IPS DF 4.7 (cell line): Measurements from ENCODE around the gene PFKFB2.

Experiments
- DNase-seq: peaks from one replicate; pipeline ENCODE4 v3.0.0-alpha.2; 2013; ENCODE audit warnings: low spot score; ENCODE audit errors: extremely low read depth

Gene PFKFB2

DNA sequence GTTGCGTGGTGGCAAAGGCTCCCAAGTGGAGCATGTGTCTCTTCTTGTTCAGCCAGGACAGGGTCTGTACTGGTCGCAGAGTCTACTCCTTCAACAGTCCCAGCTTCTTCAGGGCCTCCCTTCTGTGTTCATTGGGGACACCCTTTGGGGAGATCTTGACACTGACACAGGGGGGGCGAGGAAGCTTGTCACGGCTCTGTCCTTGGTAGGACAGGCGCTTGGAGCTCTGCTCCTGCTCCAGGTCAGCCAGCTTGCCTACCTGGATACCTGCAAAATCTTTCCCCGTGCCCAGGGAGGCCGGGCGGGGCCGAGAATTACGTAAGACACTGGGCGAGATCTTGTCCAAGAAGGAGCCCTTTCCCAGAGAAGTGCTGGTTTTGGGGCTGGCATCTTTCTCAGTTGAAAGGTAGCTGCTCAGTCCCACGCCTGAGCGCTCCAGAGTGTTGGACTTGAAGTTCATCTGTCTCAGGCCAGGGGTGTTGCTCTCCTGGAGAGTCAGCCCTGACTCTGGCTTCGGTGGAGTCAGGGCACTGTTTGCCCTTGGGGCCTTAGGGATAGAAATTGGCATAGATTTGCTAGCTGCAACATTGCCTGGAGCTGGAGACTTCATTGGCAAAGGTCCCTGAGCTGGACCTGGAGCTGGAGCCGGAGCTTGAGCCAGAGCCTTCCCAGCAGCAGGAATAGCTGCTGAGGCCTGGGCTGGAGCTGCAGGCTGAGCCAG is 31.0 kb upstream of the PFKFB2 start:
- no peak for DNase-seq

DNA sequence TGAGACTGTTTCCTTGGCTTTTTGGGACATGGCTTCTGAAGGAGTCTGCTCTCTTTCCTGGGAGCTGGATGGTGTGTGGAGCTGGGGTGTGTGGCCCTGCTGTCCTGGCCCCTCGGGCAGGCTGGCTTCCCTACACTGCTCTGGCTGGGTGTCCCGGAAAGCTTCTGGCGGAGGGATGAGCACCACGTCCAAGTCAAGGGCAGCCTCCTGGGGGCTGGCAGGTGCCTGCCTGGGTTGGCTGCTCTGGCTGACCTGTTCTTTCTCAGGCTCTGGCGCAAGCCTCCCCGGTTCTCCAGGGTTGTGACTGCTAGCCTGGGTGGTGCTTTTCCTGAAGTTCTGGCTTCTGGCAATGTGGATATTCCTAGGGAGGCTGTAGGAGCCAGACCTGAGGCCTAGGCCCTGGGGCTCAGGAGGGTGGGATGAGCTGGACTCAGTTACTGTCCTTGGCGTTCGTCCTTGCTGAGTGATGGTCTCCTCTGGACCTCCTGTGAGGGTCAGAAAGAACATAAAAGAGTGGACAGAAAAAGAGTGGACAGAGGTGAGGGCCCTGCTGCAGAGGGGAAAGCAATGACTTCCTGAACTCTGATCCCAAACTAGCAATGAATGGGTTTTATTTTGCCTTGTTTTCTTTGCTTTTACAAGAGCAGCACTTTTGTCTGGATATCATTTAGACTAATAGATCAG is 29.9 kb upstream of the PFKFB2 start:
- DNase-seq: no peak

DNA sequence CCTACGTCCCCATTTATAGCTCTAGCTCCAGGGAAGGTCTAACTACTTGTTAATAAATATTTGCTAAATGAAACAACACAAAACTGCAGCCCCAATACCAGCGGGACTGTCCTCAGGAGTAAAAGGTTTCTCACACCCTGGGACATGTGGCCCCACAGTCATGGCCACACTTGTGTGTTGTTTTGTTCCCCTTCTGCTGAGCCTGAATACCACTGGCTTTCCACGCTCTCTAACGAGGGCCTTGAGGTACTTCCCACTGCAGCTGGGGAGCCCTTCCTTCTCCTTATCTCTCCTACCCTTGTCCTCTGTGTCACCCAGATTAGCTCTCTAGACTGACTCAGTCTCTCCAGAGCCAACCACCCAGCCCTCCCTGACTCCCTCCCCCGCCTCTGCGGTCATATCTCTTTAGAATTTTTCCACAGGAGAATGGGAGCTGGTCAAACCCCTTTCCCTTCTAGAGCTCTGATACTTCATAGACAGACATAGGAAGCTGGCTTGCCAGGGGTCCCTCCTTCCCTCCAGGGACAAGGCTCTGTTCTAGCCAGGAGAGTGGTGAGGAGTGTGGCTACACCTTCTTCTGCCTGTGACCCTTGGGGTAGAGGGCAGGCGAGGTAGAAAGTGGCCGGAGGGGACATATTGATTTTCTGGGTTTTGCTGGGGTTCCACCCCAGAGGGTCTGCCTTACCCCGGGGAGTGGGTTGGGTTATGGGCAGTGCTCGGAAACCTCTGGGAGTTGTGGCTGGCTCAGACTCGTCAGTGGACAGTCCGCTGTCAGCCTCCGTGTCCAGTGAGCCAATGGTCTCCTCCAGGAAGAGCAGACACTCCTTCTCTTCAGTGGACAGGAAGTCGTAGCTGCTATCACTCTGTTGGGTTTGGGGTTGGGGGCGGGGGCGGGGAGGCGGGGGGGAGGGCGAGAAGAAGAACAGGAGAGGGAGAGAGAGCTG is 28.6 kb upstream of the PFKFB2 start:
- no peak for DNase-seq

DNA sequence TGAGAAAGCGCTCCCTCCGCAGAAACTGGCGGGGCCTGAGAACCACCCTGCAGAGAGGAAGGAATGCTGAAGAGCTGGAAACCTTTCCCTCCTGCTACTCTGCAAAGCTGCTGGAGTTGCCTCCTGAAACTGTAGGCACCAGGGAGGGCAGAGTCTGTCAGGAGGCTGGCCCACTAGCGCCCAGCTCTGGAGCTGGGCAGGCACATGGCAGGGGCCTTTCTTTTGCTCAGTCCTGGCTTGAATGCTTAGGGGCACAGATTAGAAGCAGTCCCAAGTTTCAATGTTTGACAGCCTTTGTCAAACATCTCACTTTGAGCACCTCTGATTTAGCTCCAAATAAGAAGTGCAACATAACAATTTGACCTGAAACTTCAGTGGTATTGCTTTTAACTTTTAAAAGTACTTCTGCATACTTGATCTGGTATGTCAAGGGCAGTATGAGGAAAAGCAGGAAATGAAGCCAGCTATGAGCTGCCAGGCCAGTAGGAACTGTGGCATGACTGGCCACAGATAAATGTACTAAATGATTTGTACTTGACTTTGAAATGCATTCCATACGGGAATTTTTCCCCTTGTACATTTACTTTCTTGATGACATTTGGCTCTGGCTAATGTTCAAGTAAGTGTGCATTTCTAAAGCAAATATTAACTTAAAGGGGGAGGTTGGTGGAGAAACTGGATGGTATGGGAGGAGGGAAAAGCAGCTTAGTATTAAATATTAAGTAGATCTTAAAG is 27.8 kb upstream of the PFKFB2 start:
- no peak for DNase-seq

DNA sequence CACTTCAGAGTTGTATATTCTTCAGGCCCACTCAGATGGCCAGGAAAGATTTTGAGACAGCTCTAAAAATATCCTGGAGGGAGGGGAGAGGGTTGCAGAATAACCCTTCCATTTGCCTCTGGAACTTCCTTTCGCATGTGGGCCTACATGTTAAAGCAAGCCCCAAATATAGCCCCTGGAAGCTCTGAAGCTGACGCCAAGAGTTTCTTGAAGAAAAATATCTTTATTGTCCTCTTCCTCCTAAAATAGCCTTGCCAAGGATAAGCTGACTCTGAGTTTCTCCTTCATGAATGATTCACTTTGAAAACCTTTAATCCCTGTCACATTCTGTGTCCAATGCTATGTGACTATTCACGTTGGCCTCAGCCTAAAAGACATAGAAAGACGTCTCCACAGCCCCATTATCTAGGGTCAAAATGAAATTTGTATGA is 27.0 kb upstream of the PFKFB2 start:
- DNase-seq: no peak

DNA sequence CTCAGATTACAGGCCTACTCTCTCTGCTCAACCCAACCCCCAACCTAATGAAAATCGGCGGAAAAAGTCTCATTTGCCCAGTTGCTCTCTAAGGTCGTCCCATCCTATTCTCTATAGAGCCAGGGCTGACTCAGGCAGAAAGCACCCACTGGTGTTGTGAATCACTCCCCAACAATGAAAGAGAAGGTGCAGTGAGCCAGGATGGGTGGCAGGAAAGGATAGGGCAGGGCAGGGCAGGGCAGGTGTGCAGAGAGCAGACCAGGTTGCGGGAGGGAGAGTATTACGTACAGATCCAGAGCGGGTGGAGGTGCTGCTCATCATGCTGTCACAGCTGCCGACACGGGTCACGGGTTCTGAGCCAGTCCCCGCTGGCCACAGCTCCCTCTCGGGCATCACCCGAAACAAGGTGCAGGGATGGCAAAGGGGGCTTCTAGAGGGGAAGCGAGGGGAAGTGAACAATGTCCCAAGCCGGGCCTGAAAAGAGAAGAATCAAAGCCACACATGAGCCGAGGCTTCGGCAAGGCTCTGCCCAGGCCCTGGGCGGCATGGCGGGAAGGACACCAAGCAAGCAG is 25.8 kb upstream of the PFKFB2 start:
- no peak for DNase-seq

DNA sequence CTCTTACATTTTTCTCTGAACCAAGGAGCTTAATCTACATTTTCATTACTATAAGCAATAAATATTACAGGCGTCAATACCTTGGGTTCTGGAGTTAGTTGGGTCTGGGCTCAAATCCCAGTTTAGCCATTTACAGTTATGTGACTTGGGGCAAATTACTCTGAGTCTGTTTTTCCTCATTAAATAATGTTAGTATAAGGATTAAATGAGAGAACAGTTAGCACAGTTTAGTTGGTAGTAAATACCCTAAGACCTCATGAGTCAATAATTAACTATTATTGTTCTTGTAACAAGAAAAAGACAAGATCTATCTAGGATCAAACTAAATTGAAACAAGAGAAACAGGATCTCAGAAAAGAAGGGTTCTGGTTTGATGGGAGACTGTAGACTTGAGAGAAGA is 25.2 kb upstream of the PFKFB2 start:
- no peak for DNase-seq

- DNase-seq: no peak
Observed at GRCh38 chr1:207028884-207029650, 24.0 kb upstream of the PFKFB2 start.

DNA sequence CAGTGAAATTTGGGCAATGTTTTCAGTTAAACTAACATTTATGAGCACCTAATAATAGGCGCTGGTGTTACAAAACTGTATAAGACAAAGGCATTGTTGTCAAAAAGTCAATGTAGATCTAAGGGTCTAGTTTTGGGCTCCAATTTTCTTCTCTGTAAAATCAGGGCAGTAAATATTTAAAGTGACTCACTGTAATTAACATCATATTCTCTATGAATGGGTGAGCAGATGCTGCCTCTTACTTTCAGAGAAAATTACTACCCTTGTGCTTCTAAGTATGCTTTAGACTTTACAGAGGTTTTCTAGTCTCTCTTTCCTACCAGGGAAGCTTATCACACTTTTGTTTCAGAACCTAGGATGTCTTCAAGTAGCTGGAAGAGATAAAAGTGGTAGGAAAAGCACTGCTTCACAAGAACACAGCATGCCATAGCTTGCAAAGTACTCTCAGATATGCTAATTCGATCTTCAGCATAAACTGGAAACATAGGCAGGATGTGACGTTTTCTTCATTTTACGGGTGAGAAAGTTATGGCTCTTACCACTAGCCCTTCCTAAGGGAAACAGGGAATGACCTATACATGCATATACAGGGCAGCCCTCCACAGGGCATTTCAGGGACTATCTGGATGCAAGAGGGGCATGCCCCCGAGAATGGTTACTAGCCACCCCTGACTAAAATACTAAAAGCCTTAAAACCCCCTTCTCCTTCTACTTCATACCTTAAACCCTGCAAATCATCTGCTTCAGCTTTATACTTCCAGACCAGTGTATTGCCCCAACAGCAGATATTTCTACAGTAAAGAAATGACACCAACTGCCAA is 23.2 kb upstream of the PFKFB2 start:
- DNase-seq: no peak

DNA sequence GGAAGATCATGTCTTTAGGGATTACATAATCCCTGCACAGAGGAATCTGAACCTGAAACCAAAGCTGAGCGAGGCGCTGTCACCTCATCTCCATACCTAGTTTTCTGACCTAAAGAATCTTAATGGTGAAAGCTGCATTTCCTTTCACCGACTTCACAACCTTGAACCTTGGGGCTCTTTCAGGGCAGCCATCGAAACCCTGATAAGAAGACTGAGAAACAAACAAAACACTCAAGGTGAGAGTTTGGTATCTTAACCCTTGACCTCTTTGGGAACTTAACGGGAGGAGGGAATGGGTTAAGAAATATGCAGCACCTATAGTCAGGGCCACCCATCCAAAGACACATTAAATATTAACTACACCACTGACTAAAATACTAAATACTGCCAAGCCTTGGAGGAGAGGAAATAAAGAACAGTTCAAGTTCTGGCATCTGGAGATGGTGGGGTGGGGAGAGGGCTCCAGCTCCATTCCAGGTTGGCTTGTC is 22.5 kb upstream of the PFKFB2 start:
- DNase-seq: no peak

DNA sequence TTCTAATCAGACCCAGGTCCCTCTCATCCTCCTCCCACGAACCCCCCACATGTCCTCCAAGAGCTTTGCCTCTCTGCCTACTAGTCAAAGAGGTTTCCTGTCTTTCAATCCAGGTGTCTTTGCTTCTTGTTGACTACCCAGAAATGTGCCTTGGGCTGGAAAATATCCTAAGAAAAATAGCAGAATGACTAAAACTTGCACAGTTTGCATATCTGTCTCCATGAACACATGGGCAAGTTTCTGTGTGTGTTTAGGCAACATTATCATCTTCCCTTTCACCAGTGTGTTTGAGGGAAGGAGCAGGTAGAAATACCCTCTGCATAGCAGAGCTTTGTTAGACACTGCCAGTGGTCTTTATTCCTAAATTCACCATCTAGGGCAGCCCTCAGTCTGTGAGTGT is 22.1 kb upstream of the PFKFB2 start:
- no peak for DNase-seq

DNA sequence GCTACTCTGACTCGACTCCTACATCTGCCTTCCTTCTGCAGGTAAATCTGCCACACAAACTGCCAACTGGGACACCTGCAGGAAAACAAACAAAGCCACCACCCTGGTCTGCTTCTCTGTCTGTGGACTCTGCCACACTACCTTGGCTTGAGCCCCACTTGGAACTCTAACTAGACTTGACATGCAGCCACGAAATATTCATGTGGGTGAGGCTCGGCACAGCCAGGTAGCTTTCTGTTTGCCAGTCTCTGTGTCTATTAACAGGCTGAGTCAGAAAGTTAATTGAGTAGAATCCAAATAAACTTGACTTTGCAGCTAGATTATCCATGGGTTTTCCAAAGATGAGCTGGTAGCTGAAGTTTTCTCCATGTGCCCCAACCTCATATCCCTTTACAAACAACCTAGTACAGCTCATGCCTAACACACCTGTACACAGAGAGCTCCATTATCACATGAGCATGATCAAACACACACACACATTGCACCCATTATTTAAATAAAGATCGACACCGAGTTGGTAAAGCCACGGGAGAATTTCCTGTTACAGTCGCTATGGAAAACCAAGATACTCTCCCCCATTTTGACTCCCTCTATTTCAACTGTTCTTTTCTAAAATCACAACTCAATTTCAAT is 21.3 kb upstream of the PFKFB2 start:
- DNase-seq: no peak

DNA sequence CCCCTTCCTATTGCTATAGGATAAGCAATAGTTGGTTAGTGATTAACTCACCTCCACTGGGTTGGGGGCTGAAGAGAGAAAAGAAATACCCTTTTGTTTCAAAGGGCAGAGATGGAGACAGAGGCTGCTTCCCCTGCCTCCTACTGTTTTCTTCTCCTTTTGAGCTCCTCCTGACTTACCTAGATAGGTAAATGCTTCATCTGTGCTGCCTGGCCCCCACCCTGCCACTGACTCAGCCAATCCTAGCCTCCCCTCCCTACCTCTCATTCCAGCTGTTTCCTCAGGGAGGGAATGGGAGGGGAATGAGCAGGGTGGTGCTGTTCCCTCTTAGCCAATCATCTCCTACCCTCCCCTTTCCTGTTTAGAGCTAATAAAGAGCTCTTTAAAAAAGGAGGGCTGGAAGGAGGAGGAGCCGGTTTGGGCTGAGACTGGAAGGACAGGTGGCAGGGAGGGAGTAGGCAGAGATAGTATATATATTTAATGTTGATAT is 20.5 kb upstream of the PFKFB2 start, which contains the start of gene C1orf116:
Gene C1orf116 (minus strand): TSS at position 229 of the 490 bp plus-strand sequence. CDS start 5,158 bp downstream, outside the sequence.
- peak; percentile 94 for DNase-seq

- DNase-seq: no peak
Observed at GRCh38 chr1:207033302-207033701, 19.8 kb upstream of the PFKFB2 start.

DNA sequence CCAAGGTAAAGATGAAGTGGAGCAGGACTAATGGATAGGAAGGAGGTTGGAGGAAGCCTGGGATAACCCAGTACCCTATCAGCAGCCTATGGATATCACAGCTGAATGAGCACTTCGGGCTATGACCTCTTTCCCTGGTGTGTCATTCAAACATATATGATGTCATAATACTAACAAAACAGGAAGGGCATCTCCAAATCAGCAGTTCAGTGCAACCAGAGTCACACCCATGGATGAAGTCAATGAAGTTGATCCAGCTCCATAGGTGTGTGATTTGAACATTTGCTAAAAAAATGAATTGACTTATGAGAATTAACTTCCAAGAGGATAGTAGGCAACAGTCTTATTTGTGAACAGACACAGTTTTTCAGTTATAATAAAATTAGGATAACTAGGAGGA is 18.9 kb upstream of the PFKFB2 start:
- no peak for DNase-seq

DNA sequence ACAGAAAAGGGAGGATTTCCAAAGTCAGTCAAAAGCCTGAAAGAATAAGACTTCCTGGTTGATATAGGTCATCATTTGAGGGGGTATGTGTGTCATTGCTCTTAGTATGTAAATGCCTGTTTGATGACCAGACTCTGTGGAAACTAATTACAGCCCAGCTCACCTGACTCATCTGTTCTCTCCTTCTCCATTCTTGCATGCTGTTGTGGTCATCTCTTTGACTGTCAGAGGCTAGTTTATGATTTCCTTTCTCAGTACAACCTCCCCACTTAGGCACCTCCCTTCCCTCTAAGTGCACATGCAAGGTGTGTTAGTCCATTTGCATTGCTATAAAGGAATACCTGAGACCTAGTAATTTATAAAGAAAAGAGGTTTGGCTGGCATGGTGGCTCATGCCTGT is 18.1 kb upstream of the PFKFB2 start:
- no peak for DNase-seq

GRCh38 chr1:207035877-207036551 is 17.1 kb upstream of the PFKFB2 start:
- DNase-seq: no peak

- DNase-seq: no peak
Observed at GRCh38 chr1:207036865-207037264, 16.2 kb upstream of the PFKFB2 start.
